HG03039 (cell line): ENCODE results near the gene THOC5.

Experiments used
- ATAC-seq: cut with Tn5 transposase; IDR thresholded peaks from one replicate; pipeline ENCODE4 v1.9.1; 2021; ENCODE audit warnings: mild to moderate bottlenecking, moderate library complexity; ENCODE audit not compliant: unreplicated experiment

The THOC5 gene

DNA sequence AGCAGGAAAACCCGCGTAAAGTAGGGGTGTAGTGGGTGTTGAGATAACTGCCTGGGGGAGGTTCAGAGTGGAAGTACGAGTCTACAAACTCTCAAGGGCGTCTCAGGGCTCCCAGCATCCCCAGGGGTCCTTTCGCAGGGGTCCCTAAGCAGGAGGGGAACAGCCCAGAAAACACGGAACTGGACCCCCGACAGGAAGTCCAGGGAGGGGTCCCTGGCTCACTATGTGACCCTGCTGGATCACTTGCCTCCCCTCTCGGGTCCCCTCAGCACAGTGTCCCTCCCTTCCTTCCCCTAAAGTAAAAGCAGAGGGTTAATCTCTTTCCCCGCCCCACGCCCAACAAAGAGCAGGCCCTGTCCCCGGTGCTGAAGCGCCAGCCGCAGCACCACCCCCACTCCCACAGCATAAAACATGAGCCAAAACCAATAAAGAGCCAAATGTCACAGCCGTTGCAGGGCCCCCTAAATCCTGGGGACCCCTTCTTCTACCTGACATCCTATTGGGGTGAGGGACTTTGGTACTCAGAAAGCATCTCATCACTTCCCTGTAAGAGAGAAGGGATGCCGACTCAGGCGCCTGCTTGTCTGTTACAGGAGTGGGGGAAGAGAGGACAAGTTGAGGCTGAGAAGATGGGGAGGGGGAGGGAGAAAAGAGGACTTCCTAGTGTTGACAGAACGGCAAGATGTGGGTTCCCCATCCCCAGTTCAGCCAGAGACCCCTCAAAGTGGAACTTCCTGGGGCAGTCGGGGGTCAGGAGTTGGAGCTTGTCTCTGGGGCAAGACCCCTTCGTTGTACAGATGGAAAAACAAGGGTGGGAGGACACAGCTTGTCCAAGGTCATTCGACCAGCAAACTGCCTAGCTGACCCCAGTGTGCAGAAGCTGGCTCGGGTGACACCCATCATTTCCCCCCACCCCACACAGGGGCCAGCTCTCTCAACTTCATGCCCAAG lies 75.0 kb downstream of the THOC5 start:
- ATAC-seq = no peak

DNA sequence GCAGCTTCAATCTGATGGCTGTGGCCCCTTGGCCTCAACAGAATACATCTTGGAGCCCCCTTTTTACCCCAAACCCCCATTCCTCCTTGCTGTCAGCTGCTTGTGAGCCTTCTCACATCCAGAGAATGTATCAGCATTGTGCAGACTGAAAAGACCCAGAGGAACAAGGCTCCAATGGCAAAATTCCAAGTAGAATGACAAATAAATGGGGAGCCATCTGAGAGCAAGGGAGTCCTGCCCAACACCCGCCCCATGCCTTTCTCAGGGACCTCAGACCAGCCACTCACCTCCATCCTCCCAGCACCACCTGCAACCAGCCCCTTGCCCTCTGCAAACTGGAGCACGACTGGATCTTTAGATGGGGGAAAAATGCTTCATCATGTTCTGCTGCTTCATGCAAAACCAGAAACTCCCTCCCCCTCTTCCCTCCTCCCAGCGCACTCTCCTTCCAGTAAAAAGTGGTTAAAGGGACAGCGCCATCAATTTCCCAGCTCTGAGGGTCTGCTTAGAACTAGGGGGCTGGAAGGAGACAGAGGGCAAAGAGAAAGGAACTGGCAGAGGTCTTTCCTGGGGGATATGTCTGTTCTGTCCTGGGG lies 75.7 kb downstream of the THOC5 start:
- ATAC-seq = no peak

DNA sequence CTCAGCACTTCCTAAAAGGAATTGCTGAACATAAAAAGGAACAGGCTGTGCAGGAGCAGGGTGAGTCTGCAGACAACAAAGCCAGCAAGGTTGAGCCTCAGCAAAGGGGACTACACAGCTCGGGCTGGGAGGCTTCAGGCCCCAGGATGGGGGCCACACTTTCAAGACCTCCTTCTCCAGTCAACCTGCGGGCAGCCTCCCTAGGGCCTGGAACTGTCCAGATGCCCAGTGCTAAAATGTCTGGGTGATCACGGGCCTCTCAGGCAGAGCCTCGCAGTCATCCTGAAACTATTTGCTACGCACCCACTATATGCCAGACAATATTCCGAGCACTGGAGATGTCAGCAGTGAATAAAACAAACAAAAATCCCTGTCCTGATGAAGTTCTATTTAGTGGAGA lies 77.4 kb downstream of the THOC5 start:
- no peak for ATAC-seq

DNA sequence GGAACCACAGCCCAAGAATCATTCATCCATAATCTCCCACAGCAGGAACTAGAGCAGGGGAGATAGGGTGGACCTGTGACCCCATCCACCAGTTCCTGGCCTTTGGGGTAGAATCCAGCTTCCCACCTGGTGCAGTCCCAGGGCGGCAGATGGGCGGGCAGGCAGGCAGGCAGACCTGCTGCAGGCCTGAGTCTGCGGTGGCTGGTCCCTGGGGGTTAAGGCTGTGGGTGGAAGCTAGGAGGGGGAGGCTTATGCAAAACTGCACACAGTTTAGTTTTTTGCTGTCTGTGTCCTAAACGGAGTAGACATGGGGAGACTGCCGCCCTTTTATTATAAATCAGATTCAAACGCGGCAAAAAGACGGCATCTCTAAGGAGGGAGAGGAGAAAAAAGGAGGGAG lies 78.0 kb downstream of the THOC5 start:
- ATAC-seq = no peak

DNA sequence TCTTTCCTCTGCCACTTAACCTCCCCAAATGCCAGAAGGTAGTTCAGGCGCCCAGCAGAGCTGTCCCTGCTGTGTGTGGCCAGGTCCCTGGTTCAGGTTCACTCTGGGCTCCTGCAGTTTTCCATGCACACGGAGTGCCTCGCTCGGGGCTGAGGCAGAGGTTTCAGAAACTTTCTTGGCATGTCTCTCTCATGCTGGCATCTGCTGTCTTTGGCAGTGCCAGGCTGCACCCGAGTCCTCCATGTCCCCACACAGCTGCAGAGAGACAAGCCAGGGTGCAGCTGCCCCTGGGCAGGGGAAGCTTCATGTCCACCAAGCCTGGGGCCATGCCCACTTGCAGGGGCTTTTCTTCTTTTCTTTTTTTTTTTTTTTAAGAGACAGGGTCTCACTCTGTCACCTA lies 80.6 kb downstream of the THOC5 start:
- no peak for ATAC-seq

DNA sequence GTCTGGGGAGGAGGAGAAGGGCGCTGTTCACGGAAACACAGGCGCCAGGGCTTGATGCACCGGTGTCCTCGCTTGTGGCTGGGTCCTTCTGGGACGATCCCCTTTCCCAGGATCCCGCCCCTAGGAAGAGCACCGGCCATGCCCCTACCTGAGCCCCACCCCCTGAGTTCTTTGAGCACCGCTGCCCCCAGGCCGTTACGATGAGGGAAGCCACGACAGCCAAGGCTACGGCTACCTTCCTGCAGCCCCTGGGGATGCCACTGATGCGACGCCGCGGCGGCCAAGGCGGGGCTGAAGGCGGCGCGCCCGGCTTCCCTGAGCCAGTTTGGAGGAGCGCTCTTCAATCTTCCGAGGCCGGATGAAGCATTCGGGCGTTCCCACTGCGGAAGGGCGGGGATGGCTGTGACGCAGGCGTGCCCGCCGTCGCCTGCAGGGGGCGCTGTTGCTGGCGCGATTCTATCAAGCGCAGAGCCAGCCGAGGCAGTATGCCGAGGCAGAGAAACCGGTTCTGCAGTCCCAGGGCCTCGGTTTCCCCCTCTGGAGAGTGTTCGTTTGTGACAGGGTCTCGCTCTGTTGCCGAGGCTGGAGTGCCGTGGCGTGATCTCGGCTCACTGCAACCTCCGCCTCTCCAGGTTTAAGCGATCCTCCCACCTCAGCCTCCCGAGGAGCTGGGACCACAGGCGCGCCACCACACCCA lies 83.2 kb downstream of the THOC5 start:
- ATAC-seq = no peak

DNA sequence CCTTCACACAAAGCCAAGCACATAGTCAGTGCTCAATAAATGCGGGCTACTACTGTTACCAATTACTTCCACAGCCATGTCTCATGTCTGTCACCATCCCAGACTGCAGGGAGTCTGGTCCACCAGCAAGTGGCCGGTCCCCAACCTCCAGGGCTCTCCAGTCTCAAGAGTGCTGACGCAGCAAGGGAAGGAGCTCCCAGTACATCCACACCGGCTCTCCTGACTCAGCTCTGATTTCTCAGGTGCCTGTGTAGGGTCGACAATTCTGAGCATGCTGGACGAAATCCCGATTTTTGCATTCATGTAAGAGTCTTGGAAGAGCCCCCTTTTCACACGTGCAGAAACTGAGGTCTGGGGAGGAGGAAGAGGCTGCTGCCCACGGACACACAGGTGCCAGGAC lies 83.8 kb downstream of the THOC5 start:
- ATAC-seq = no peak

DNA sequence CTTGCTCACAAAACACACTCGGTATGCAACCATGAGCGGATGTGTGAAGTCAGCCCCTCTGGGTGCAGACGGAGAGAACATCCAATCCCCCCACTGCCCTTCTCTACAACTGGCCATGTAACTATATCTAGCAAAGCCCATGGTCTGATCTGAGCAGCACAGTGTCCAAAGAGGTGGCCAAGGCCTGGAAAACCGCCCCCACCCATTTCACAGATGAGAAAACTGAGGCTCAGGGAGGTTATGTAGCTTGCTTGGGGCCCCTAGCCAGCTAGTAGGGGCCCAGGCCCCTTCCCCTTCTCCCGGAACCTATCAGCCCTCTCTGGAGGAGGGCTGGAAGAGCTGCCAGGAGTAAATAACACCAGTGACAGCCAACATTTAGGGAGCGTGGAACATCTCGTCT lies 89.0 kb downstream of the THOC5 start:
- ATAC-seq = no peak

DNA sequence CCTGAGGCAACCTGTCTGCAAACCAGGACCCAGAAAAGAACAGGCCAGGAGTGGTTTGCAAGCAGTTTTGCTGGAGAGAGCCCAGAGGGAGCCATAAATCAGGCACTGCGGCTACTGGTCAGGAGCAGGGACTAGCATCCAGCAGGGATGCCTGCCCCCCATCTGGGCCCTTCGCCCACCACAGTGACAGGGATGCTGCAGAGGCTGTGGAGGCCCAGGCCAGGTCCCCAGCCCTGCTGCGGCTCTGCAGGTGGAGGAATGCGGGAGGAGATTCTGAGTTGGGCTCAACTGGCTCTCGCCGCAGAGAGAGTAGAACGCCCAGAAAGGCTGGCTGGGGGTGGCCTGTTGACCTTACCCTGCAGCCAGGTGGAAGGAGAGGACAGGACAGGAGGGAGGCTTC lies 89.9 kb downstream of the THOC5 start:
- ATAC-seq = no peak

DNA sequence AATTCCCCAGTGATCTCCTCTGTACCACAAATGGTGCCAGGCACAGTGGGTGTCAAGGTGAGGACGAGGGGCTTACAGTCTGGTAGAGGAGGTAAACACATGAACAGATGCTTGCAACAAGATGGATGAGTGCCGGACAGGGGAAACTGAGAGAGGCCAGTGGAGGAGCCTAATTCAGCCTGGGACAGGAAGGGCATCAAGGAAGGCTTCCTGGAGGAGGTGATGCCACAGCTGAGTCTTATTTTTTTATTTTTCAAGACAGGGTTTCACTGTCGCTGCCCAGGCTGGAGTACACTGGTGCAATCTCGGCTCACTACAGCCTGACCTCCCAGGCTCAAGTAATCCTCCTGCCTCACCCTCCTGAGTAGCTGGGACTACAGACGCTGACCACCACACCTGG lies 92.3 kb downstream of the THOC5 start:
- ATAC-seq = no peak

DNA sequence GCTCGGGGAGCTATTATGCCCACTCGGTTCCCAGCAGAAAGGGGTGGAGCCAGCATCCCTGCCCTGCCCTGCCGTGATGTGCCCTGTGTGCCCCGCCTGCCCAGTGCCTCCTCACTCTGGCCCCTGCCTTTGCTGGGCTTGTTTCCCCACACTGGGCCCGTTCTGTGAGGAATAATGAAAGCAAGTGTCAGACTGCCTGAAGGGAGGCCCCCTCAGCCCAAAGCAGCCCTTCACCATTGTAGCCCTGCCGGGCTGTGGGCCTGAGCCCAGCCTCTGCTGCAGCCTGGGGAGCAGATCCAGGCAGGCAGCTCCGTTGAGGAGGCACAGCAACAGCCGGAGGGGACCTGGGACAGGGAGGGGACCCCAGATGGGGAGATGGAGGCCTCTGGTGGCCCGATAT lies 93.8 kb downstream of the THOC5 start:
- ATAC-seq = no peak

DNA sequence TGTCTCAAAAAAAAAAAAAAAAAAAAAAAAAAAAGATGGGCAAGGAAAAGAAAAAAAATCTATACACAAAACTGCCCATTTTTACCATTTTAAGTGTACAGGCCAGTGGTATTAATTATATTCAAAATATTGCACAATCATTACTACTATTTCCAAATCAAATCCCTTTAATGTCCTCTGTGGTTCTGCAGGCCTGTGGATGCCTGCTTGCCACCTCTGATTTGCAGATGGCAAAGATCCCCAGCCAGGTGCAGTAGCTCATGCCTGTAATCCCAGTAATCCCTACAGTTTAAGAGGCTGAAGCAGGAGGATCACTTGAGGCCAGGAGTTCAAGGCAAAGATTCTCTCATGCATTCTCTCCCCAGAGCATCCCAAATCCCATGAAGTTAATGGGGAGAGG lies 95.0 kb downstream of the THOC5 start:
- no peak for ATAC-seq

DNA sequence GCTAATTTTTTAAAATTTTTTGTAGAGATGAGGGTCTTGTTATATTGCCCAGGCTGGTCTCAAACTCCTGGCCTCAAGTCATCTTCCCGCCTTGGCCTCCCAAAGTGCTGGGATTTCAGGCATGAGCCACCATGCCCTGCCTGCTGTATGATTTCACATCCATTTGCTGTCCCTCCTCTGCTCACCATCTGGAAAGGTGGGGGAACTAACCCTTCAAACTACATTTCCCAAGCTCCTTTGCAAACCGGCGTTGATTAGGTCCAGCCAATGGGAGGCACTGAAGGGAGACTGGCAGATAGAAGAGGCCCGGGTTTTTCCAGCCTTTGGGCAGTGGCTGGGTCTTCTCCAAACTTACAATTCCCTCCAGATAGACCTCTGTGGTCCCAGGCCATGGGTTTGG lies 95.8 kb downstream of the THOC5 start:
- ATAC-seq = no peak

DNA sequence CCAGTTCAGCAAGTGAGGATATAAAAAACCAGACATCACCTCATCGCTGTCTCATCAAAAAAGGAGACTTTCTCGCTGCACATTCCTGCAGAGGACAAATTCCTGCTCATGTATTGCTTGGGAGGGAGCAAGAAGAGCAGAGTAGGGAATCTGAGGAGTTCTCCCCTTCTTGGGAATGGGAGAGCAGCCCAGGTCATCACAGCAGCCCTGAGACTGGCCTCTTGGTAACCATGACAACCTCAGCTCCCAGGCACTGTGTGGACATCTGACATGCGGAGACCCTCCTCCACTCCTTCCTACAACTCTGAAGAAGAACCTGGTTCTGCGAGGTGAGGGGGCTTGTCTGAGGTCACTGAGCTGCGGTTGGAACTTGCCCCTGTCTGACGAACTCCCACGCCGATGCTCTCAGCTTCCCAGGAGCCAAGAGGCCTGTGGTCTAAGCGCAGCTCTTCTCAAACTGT lies 97.3 kb downstream of the THOC5 start:
- no peak for ATAC-seq
